Adipocyte (in vitro differentiated cells): ENCODE data around the gene IFT172.
A peak's percentile ranks its signal among the peaks of the same experiment; 100 is the strongest.
"Not testable (repeated sequence)": the region's sequence is repeated elsewhere in the genome, so short reads cannot be mapped to it uniquely, and the experiment has no call there.

ENCODE experiments used
- DNase-seq: peaks from one replicate; pipeline ENCODE4 v3.0.0-alpha.2; 2015; ENCODE audit warnings: low read depth
- H3K27me3 ChIP-seq: replicated peaks from 2 replicates; pipeline ENCODE4 v1.7.0; 2013; ENCODE audit warnings: mild to moderate bottlenecking, low read length, moderate library complexity; ENCODE audit not compliant: control insufficient read depth, insufficient read depth
- H3K36me3 ChIP-seq: 2 replicates; pipeline ENCODE4 v1.7.0; 2013; ENCODE audit warnings: low read length, mild to moderate bottlenecking, moderate library complexity; ENCODE audit not compliant: control insufficient read depth, insufficient read depth, severe bottlenecking
- H3K4me1 ChIP-seq: 2 replicates; pipeline ENCODE4 v1.7.0; 2013; ENCODE audit warnings: mild to moderate bottlenecking, low read length, moderate library complexity; ENCODE audit not compliant: control insufficient read depth, insufficient read depth
- H3K4me3 ChIP-seq: 2 replicates; pipeline ENCODE4 v1.7.0; 2013; ENCODE audit warnings: mild to moderate bottlenecking, low read length, moderate library complexity
- H3K9ac ChIP-seq: 2 replicates; pipeline ENCODE4 v1.7.0; 2013; ENCODE audit warnings: mild to moderate bottlenecking, low read length, moderate library complexity
- H3K9me3 ChIP-seq: 2 replicates; pipeline ENCODE4 v1.7.0; 2013; ENCODE audit warnings: mild to moderate bottlenecking, low read length, moderate library complexity; ENCODE audit not compliant: control insufficient read depth

The IFT172 gene

DNA sequence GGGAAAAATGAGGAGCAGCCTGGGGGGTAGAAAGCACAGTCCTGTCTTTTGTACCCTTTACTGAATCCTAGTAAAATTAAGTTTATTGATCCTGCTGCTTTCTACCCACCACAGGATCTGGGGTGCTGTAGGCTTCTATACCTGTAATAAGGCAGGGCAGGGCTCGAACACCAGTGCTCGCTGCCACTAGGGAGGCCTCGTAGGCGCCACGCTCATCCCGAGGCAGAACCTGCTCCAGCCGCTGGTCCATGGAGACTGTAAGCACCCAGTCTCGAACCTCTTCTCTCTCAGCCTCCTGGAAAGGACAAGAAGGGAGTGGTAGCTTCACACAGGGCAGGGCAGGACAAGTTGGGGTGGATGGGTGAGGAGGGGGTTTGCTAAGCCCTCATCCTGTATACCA, 44.4 kb downstream of the IFT172 start:
- Histone ChIP-seq H3K4me1 (no peaks in the 10 kb centered on the region), H3K4me3 (no peak overlapping the region), H3K9ac (no peak overlapping the region), H3K9me3 (no peaks in the 10 kb centered on the region), H3K36me3 (peaks cover 61% of the 10 kb centered on the region), H3K27me3 (no peaks in the 10 kb centered on the region)
- DNase-seq = no peak

- no peaks in the 10 kb centered on the region for H3K4me1 ChIP-seq
- H3K9ac ChIP-seq = no peak overlapping the region
- no peaks in the 10 kb centered on the region for H3K9me3 ChIP-seq
- H3K36me3 ChIP-seq = peaks cover 61% of the 10 kb centered on the region
- DNase-seq = no peak
- no peak overlapping the region for H3K4me3 ChIP-seq
- H3K27me3 ChIP-seq = no peaks in the 10 kb centered on the region
Observed at GRCh38 chr2:27442920-27443282, 46.6 kb downstream of the IFT172 start.

GRCh38 chr2:27441958-27442919, 47.3 kb downstream of the IFT172 start, which contains the start of gene KRTCAP3:
KRTCAP3 (plus strand) TSS chr2:27442381; CDS start chr2:27442413, 32 bp downstream.
- H3K9me3 ChIP-seq = no peaks in the 10 kb centered on the region
- no peak within 1 kb of the TSS for H3K4me3 ChIP-seq
- no peak for DNase-seq
- H3K27me3 ChIP-seq = no peaks in the 10 kb centered on the region
- H3K4me1 ChIP-seq = no peaks in the 10 kb centered on the region
- H3K9ac ChIP-seq = no peak within 1 kb of the TSS
- peaks cover 61% of the 10 kb centered on the region for H3K36me3 ChIP-seq

GRCh38 chr2:27441226-27441926, 48.2 kb downstream of the IFT172 start:
- Histone ChIP-seq H3K9ac (no peak overlapping the region), H3K27me3 (no peaks in the 10 kb centered on the region), H3K4me1 (no peaks in the 10 kb centered on the region), H3K4me3 (no peak overlapping the region), H3K9me3 (no peaks in the 10 kb centered on the region), H3K36me3 (peaks cover 66% of the 10 kb centered on the region)
- DNase-seq = no peak

GRCh38 chr2:27435628-27436027, 53.9 kb downstream of the IFT172 start:
- Histone ChIP-seq H3K4me3 (no peak overlapping the region), H3K9me3 (no peaks in the 10 kb centered on the region), H3K4me1 (peaks cover 21% of the 10 kb centered on the region), H3K36me3 (peaks cover 72% of the 10 kb centered on the region), H3K9ac (no peak overlapping the region), H3K27me3 (no peaks in the 10 kb centered on the region)
- no peak for DNase-seq

DNA sequence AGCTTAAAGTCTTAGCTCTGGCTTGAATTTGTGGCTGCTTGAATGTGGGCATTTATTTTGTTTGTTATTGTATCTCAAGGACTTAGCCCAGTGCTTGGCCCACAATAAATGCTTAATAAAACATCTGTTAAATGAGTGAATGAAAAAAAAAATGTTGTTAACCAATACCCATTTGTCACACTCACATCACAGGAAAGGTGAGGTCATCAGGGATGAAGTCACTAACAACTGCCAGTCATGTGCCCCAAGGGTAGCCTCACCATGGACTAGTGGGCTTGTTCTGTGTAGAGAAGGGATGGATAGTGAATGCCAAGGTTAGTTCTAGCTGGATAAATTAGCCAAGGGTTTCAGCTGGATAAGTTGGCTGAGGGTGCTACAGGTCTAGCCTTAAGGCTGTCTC, 58.1 kb downstream of the IFT172 start:
- H3K4me1 ChIP-seq = peaks cover 39% of the 10 kb centered on the region
- peak; percentile 48 for DNase-seq
- H3K36me3 ChIP-seq = peaks cover 33% of the 10 kb centered on the region

GRCh38 chr2:27428978-27429541, 60.5 kb downstream of the IFT172 start:
- peak overlapping the region; percentile 99 for H3K9ac ChIP-seq
- peaks cover 10% of the 10 kb centered on the region for H3K36me3 ChIP-seq
- H3K9me3 ChIP-seq = no peaks in the 10 kb centered on the region
- peak; percentile 91 for DNase-seq
- H3K4me1 ChIP-seq = peaks cover 29% of the 10 kb centered on the region
- peak overlapping the region; percentile 93 for H3K4me3 ChIP-seq
- H3K27me3 ChIP-seq = no peaks in the 10 kb centered on the region

More for the DNA sequence above, 58.1 kb downstream of the IFT172 start:
- H3K4me3 ChIP-seq = no peak overlapping the region
- no peak overlapping the region for H3K9ac ChIP-seq
- no peaks in the 10 kb centered on the region for H3K27me3 ChIP-seq
- no peaks in the 10 kb centered on the region for H3K9me3 ChIP-seq

DNA sequence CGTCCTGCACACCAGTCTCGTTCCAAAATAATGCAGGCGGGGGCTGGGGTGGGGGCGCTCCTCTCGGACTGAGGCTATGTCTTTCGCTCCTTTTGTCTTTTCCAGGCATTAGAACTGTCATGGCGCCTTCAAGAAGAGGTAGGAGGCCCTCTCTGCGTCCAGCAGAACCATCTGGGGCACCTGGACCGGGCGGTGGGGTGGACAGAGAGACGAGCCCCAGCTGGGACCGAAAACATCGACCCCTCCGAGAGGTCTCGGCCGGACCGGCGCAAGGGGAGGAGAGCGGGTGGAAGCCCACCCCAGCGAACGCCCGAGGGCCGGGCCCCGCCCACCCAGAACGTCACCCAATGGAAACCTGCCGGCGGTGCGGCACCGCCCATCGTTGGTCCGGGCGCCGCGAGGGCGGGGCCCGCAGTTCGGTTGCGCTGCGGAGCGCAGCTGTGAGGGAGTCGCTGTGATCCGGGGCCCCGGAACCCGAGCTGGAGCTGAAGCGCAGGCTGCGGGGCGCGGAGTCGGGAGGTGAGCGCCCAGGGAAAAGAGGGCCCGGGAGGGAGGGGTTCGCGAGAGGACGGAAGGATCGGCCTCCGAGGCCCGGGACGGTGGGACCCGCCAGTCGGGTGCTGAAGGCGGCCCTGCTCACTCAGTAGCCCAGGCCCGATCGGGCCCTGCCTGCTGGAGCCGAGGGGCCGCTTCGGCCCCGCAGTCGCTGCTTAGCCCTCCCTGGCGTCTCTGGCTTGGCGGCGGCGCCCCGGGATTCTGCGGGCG, 61.1 kb downstream of the IFT172 start, which contains the start of gene NRBP1:
NRBP1 (plus strand) TSS at position 419 of the 765 bp plus-strand sequence. CDS start 4,643 bp downstream, outside the sequence.
- peaks cover 3% of the 10 kb centered on the region for H3K36me3 ChIP-seq
- peak within 1 kb of the TSS; percentile 99 for H3K9ac ChIP-seq
- H3K4me1 ChIP-seq = peaks cover 29% of the 10 kb centered on the region
- DNase-seq = peak; percentile 96
- peak within 1 kb of the TSS; percentile 93 for H3K4me3 ChIP-seq
- no peaks in the 10 kb centered on the region for H3K27me3 ChIP-seq
- H3K9me3 ChIP-seq = no peaks in the 10 kb centered on the region

DNA sequence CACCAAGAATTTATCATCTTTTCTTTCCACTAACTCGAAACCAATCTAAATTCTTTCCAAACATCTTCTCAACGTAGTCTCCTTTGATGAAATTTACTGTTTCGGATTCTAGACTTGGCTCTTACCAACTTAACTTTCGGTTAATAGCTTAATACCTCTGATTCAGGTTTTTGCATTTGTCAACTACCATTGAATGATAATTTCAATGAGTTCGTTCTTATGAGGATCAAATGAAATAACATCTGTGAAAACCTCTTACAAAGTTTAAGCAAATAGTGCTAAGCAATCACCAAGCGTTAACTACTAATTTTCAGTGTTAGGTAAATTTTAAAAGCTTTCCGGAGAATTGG, 61.7 kb downstream of the IFT172 start:
- Histone ChIP-seq H3K4me3 (peak overlapping the region; percentile 93), H3K36me3 (no peaks in the 10 kb centered on the region), H3K9ac (peak overlapping the region; percentile 99), H3K9me3 (no peaks in the 10 kb centered on the region), H3K27me3 (no peaks in the 10 kb centered on the region), H3K4me1 (peaks cover 29% of the 10 kb centered on the region)
- DNase-seq = no peak

GRCh38 chr2:27425039-27425438, 64.5 kb downstream of the IFT172 start:
- not testable (repeated sequence) for H3K9ac ChIP-seq, H3K4me3 ChIP-seq, H3K27me3 ChIP-seq, DNase-seq, H3K9me3 ChIP-seq, H3K36me3 ChIP-seq
- H3K4me1 ChIP-seq = peaks cover 14% of the 10 kb centered on the region
